ENCODE measurements around the gene MB21D2.

- TF ChIP-seq, protein P1, sequence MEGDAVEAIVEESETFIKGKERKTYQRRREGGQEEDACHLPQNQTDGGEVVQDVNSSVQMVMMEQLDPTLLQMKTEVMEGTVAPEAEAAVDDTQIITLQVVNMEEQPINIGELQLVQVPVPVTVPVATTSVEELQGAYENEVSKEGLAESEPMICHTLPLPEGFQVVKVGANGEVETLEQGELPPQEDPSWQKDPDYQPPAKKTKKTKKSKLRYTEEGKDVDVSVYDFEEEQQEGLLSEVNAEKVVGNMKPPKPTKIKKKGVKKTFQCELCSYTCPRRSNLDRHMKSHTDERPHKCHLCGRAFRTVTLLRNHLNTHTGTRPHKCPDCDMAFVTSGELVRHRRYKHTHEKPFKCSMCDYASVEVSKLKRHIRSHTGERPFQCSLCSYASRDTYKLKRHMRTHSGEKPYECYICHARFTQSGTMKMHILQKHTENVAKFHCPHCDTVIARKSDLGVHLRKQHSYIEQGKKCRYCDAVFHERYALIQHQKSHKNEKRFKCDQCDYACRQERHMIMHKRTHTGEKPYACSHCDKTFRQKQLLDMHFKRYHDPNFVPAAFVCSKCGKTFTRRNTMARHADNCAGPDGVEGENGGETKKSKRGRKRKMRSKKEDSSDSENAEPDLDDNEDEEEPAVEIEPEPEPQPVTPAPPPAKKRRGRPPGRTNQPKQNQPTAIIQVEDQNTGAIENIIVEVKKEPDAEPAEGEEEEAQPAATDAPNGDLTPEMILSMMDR (IDR thresholded peaks at IDR 0.05; ENCODE audit: low read length), result no peak
- no peak for TF ChIP-seq EZH2 (IDR thresholded peaks at IDR 0.05; ENCODE audit: borderline replicate concordance, low read length)
Measured at GRCh38 chr3:192888190-192888589, 29.5 kb downstream of the MB21D2 start.

Measured in OCI-LY1 (cell line).